NCI-H1930 (cell line): Measurements from ENCODE around the gene CACNA2D3.
"Not testable (repeated sequence)": the region's sequence is repeated elsewhere in the genome, so short reads cannot be mapped to it uniquely, and the experiment has no call there.

Source experiments
- DNase-seq, 2 experiments: peaks; one replicate each; lab custom pipeline; 2025; lab: John Stamatoyannopoulos, UW

The CACNA2D3 gene

GRCh38 chr3:54573858-54574257 lies 451.5 kb downstream of the CACNA2D3 start:
- no peak for DNase-seq

- DNase-seq = no peak
Measured at GRCh38 chr3:54574906-54575617, 452.7 kb downstream of the CACNA2D3 start.

GRCh38 chr3:54575618-54575960 lies 453.2 kb downstream of the CACNA2D3 start:
- DNase-seq = no peak

- no peak for DNase-seq
Measured at GRCh38 chr3:54577313-54577712, 455.0 kb downstream of the CACNA2D3 start.

- DNase-seq = no peak
Measured at GRCh38 chr3:54578417-54578816, 456.1 kb downstream of the CACNA2D3 start.

- no peak for DNase-seq
Measured at GRCh38 chr3:54580453-54580852, 458.1 kb downstream of the CACNA2D3 start.

- no peak for DNase-seq
Measured at GRCh38 chr3:54582424-54582823, 460.1 kb downstream of the CACNA2D3 start.

GRCh38 chr3:54591157-54591556 lies 468.8 kb downstream of the CACNA2D3 start:
- DNase-seq = no peak

GRCh38 chr3:54593653-54594052 lies 471.3 kb downstream of the CACNA2D3 start:
- no peak for DNase-seq

GRCh38 chr3:54596087-54596486 lies 473.7 kb downstream of the CACNA2D3 start:
- DNase-seq = no peak

GRCh38 chr3:54599716-54600115 lies 477.4 kb downstream of the CACNA2D3 start:
- DNase-seq = no peak

GRCh38 chr3:54600441-54601204 lies 478.3 kb downstream of the CACNA2D3 start:
- DNase-seq = no peak

- no peak for DNase-seq
Measured at GRCh38 chr3:54604495-54604894, 482.1 kb downstream of the CACNA2D3 start.

GRCh38 chr3:54608041-54608440 lies 485.7 kb downstream of the CACNA2D3 start:
- DNase-seq = no peak

- DNase-seq = no peak
Measured at GRCh38 chr3:54619053-54619452, 496.7 kb downstream of the CACNA2D3 start.

GRCh38 chr3:54619531-54619930 lies 497.2 kb downstream of the CACNA2D3 start:
- DNase-seq = no peak

- no peak for DNase-seq
Measured at GRCh38 chr3:54621184-54621583, 498.8 kb downstream of the CACNA2D3 start.

GRCh38 chr3:54622678-54623077 lies 500.3 kb downstream of the CACNA2D3 start:
- DNase-seq = no peak

- no peak for DNase-seq
Measured at GRCh38 chr3:54625805-54626787, 503.7 kb downstream of the CACNA2D3 start.

GRCh38 chr3:54628888-54629441 lies 506.6 kb downstream of the CACNA2D3 start:
- no peak for DNase-seq

- no peak for DNase-seq
Measured at GRCh38 chr3:54630101-54630623, 507.8 kb downstream of the CACNA2D3 start.

GRCh38 chr3:54631001-54631400 lies 508.6 kb downstream of the CACNA2D3 start:
- not testable (repeated sequence) for DNase-seq
